GM18526 (cell line): ENCODE results near the gene HK2.

ENCODE experiments used
- POLR2A ChIP-seq: IDR thresholded peaks from 3 replicates; pipeline ENCODE4 v1.6.1; 2011; ENCODE audit not compliant: insufficient read length; ENCODE audit errors: extremely low read depth

Gene HK2

GRCh38 chr2:74833418-74834233 lies at the start of gene HK2:
Gene HK2 (plus strand): TSS chr2:74834127. CDS start chr2:74834581, 454 bp downstream.
- peak; percentile 56 for TF ChIP-seq POLR2A

GRCh38 chr2:74789271-74789670 lies 44.7 kb upstream of the HK2 start:
- no peak for TF ChIP-seq POLR2A

GRCh38 chr2:74792282-74792681 lies 41.6 kb upstream of the HK2 start:
- no peak for TF ChIP-seq POLR2A

- TF ChIP-seq POLR2A: no peak
Measured at GRCh38 chr2:74806355-74806839, 27.5 kb upstream of the HK2 start.

- no peak for TF ChIP-seq POLR2A
Measured at GRCh38 chr2:74806920-74807319, 27.0 kb upstream of the HK2 start.

GRCh38 chr2:74812787-74813590 lies 20.9 kb upstream of the HK2 start:
- no peak for TF ChIP-seq POLR2A

GRCh38 chr2:74814102-74814501 lies 19.8 kb upstream of the HK2 start:
- TF ChIP-seq POLR2A: no peak

- no peak for TF ChIP-seq POLR2A
Measured at GRCh38 chr2:74815941-74816340, 18.0 kb upstream of the HK2 start.

- no peak for TF ChIP-seq POLR2A
Measured at GRCh38 chr2:74816540-74817303, 17.2 kb upstream of the HK2 start.

GRCh38 chr2:74817304-74817675 lies 16.6 kb upstream of the HK2 start:
- no peak for TF ChIP-seq POLR2A

GRCh38 chr2:74819702-74820101 lies 14.2 kb upstream of the HK2 start:
- TF ChIP-seq POLR2A: no peak

GRCh38 chr2:74821177-74822126 lies 12.5 kb upstream of the HK2 start:
- no peak for TF ChIP-seq POLR2A

- no peak for TF ChIP-seq POLR2A
Measured at GRCh38 chr2:74822771-74823566, 11.0 kb upstream of the HK2 start.
